Ascending aorta (tissue), 2 donors: ENCODE data around the gene CEP85L. TPM values are rescaled to one million over a fixed set of nuclear protein-coding genes. Genes with fewer than 3 reads are reported as not detected.

Experiments
- DNase-seq, 2 donors: peaks; one replicate each; pipeline ENCODE4 v3.0.0-alpha.2; 2019; ENCODE audit warnings: low spot score in 2 of 2
- H3K27ac ChIP-seq, 2 donors: fragments of 200-600 bp; sonication (generic); one replicate each; pipeline ENCODE4 v1.5.1; 2016 to 2017; ENCODE audit warnings: mild to moderate bottlenecking in 1 of 2
- H3K27me3 ChIP-seq: fragments of 200-600 bp; sonication (generic); one replicate; pipeline ENCODE4 v1.5.1; 2017
- H3K36me3 ChIP-seq, 2 donors: fragments of 200-600 bp; sonication (generic); one replicate each; pipeline ENCODE4 v1.5.1; 2016
- H3K4me1 ChIP-seq, 2 donors: fragments of 200-600 bp; sonication (generic); one replicate each; pipeline ENCODE4 v1.5.1; 2016 to 2017; ENCODE audit warnings: mild to moderate bottlenecking in 1 of 2
- H3K4me3 ChIP-seq, 2 donors: fragments of 200-600 bp; sonication (generic); one replicate each; pipeline ENCODE4 v1.5.1; 2016 to 2017; ENCODE audit warnings: mild to moderate bottlenecking in 1 of 2
- H3K9me3 ChIP-seq, 2 donors: fragments of 200-600 bp; sonication (generic); one replicate each; pipeline ENCODE4 v1.5.1; 2016
- CTCF ChIP-seq, 3 experiments: fragments of 200-600 bp in 2 of 3; fragments of 450-650 bp in 1 of 3; sonication (generic) in 2 of 3; IDR thresholded peaks; one replicate each; pipeline ENCODE4 v1.5.1; 2016 to 2019; ENCODE audit warnings: antibody characterized with exemption in 3 of 3, mild to moderate bottlenecking in 1 of 3, moderate library complexity in 1 of 3
- intact Hi-C: fragments of 100-400 bp; cut with DNase I; formaldehyde crosslinking; loops from one replicate; pipeline ENCODE4 v1.15.1; 2023
- total RNA-seq: library from RNA; depleted of rRNA; stranded (reverse); fragments of >200 nt; gene quantifications from one replicate; pipeline ENCODE4 v1.1.0, GENCODE V29; 2016

Gene CEP85L
- total RNA-seq, 1 donor from 2014 or later: 15.0 TPM

- no peaks in the 10 kb centered on the region for H3K36me3 ChIP-seq
- no peaks in the 10 kb centered on the region for H3K27me3 ChIP-seq
- no peak overlapping the region for H3K4me3 ChIP-seq
- DNase-seq: no peak
- no peak overlapping the region for H3K27ac ChIP-seq
- no peak for TF ChIP-seq CTCF (IDR thresholded peaks at IDR 0.05)
- no peaks in the 10 kb centered on the region for H3K4me1 ChIP-seq
- H3K9me3 ChIP-seq: no peaks in the 10 kb centered on the region
- intact Hi-C loops: loop anchor here (10.0 kb wide), 1 partner anchor 375 kb away; no protein-coding TSS in a partner anchor
These were observed 8.3 kb upstream of the CEP85L start for GRCh38 chr6:118659513-118660217.

GRCh38 chr6:118656847-118657451 lies 5.6 kb upstream of the CEP85L start:
- TF ChIP-seq CTCF (IDR thresholded peaks at IDR 0.05): no peak
- no peak for DNase-seq
- Histone ChIP-seq H3K4me1 (peaks cover 0 to 3% of the 10 kb centered on the region in 2 donors), H3K36me3 (no peaks in the 10 kb centered on the region), H3K27me3 (no peaks in the 10 kb centered on the region), H3K27ac (peak overlapping the region in 1 of 2 donors; percentile 39), H3K4me3 (no peak overlapping the region), H3K9me3 (no peaks in the 10 kb centered on the region)
- intact Hi-C loops: loop anchor here (10.0 kb wide), 1 partner anchor 372 kb away; no protein-coding TSS in a partner anchor

GRCh38 chr6:118652051-118652615 lies 742 bp upstream of the CEP85L start:
- no peaks in the 10 kb centered on the region for H3K27me3 ChIP-seq
- H3K4me1 ChIP-seq: peaks cover 0 to 11% of the 10 kb centered on the region in 2 donors
- DNase-seq: no peak
- no peaks in the 10 kb centered on the region for H3K9me3 ChIP-seq
- no peak for TF ChIP-seq CTCF (IDR thresholded peaks at IDR 0.05)
- peak overlapping the region; percentile 77 to 98 for H3K4me3 ChIP-seq
- intact Hi-C loops: loop anchor here (5.0 to 10.0 kb wide), 4 partner anchors 55 to 367 kb away; no protein-coding TSS in a partner anchor
- H3K36me3 ChIP-seq: no peaks in the 10 kb centered on the region
- peak overlapping the region; percentile 91 to 99 for H3K27ac ChIP-seq

- intact Hi-C loops: loop anchor here (1.0 to 10.0 kb wide), 5 partner anchors 57 to 366 kb away; no protein-coding TSS in a partner anchor
- Histone ChIP-seq H3K4me1 (peaks cover 0 to 11% of the 10 kb centered on the region in 2 donors), H3K9me3 (no peaks in the 10 kb centered on the region), H3K27ac (peak overlapping the region; percentile 91 to 99), H3K4me3 (peak overlapping the region; percentile 77 to 98), H3K27me3 (no peaks in the 10 kb centered on the region), H3K36me3 (no peaks in the 10 kb centered on the region)
- peak in 1 of 3 experiments; percentile 40 for TF ChIP-seq CTCF (IDR thresholded peaks at IDR 0.05)
- peak in 1 of 2 donors; percentile 74 for DNase-seq
These were observed 659 bp downstream of the CEP85L start for GRCh38 chr6:118650582-118651281.

- Histone ChIP-seq H3K27me3 (no peaks in the 10 kb centered on the region), H3K4me3 (peak overlapping the region; percentile 77 to 98), H3K36me3 (no peaks in the 10 kb centered on the region), H3K27ac (peak overlapping the region; percentile 91 to 99), H3K4me1 (peaks cover 0 to 11% of the 10 kb centered on the region in 2 donors), H3K9me3 (no peaks in the 10 kb centered on the region)
- intact Hi-C loops: loop anchor here (5.0 to 10.0 kb wide), 4 partner anchors 57 to 365 kb away; no protein-coding TSS in a partner anchor
- DNase-seq: no peak
- TF ChIP-seq CTCF (IDR thresholded peaks at IDR 0.05): no peak
These were observed 1.3 kb downstream of the CEP85L start for GRCh38 chr6:118649918-118650581.
